Neural progenitor cell (in vitro differentiated cells): ENCODE results near the gene PSKH1. TPM values are rescaled to one million over a fixed set of nuclear protein-coding genes. Genes with fewer than 3 reads are reported as not detected.

Experiments
- DNase-seq: peaks from one replicate; pipeline ENCODE4 v3.0.0-alpha.2; 2016; ENCODE audit warnings: low spot score
- H2AFZ ChIP-seq: fragments of 200-600 bp; sonication (generic); replicated peaks from 2 replicates; pipeline ENCODE4 v1.6.1; 2016; ENCODE audit warnings: antibody characterized with exemption
- H3F3A ChIP-seq: fragments of 200-600 bp; sonication (generic); 2 replicates; pipeline ENCODE4 v1.6.1; 2016; ENCODE audit warnings: antibody characterized with exemption, low read depth
- H3K27ac ChIP-seq: fragments of 200-600 bp; sonication (generic); 2 replicates; pipeline ENCODE4 v1.5.1; 2016; ENCODE audit warnings: mild to moderate bottlenecking
- H3K27me3 ChIP-seq: fragments of 200-600 bp; sonication (generic); 2 replicates; pipeline ENCODE4 v1.6.1; 2016; ENCODE audit warnings: mild to moderate bottlenecking, moderate library complexity
- H3K36me3 ChIP-seq: fragments of 200-600 bp; sonication (generic); 2 replicates; pipeline ENCODE4 v1.5.1; 2016
- H3K4me1 ChIP-seq: fragments of 200-600 bp; sonication (generic); 2 replicates; pipeline ENCODE4 v1.6.1; 2016; ENCODE audit warnings: mixed run types
- H3K4me2 ChIP-seq: fragments of 200-600 bp; sonication (generic); 2 replicates; pipeline ENCODE4 v1.6.1; 2016
- H3K4me3 ChIP-seq: fragments of 200-600 bp; sonication (generic); 2 replicates; pipeline ENCODE4 v1.5.1; 2016
- H3K79me2 ChIP-seq: fragments of 200-600 bp; sonication (generic); 2 replicates; pipeline ENCODE4 v1.6.1; 2016; ENCODE audit warnings: low read depth
- H3K9ac ChIP-seq: fragments of 200-600 bp; sonication (generic); 2 replicates; pipeline ENCODE4 v1.6.1; 2016
- H3K9me3 ChIP-seq: fragments of 200-600 bp; sonication (generic); 2 replicates; pipeline ENCODE4 v1.5.1; 2016; ENCODE audit warnings: low read depth
- H4K20me1 ChIP-seq: fragments of 200-600 bp; sonication (generic); 2 replicates; pipeline ENCODE4 v1.6.1; 2016; ENCODE audit warnings: low read depth
- H3K27ac Mint-ChIP-seq: 3 replicates; pipeline ENCODE4 v1.8.0; 2021; ENCODE audit warnings: mixed read lengths
- H3K27me3 Mint-ChIP-seq: 2 replicates; pipeline ENCODE4 v1.8.0; 2022; ENCODE audit warnings: low read depth, mild to moderate bottlenecking, inconsistent platforms, moderate library complexity, mixed read lengths; ENCODE audit not compliant: insufficient read depth
- H3K36me3 Mint-ChIP-seq: 3 replicates; pipeline ENCODE4 v1.8.0; 2021; ENCODE audit warnings: mixed read lengths
- H3K4me1 Mint-ChIP-seq: 3 replicates; pipeline ENCODE4 v1.8.0; 2021; ENCODE audit warnings: mixed read lengths
- H3K4me3 Mint-ChIP-seq: 3 replicates; pipeline ENCODE4 v1.8.0; 2021; ENCODE audit warnings: mild to moderate bottlenecking, moderate library complexity, mixed read lengths
- H3K9me3 Mint-ChIP-seq: 3 replicates; pipeline ENCODE4 v1.8.0; 2020; ENCODE audit warnings: mixed read lengths
- CTCF ChIP-seq: fragments of 200-600 bp; sonication (generic); IDR thresholded peaks from 2 replicates; pipeline ENCODE4 v1.5.1; 2017; ENCODE audit warnings: antibody characterized with exemption, mild to moderate bottlenecking
- EZH2 ChIP-seq: fragments of 200-600 bp; sonication (generic); IDR thresholded peaks from 2 replicates; pipeline ENCODE4 v1.6.1; 2017; ENCODE audit warnings: antibody characterized with exemption, mild to moderate bottlenecking, moderate library complexity
- EZH2phosphoT487 ChIP-seq: fragments of 200-600 bp; sonication (generic); IDR thresholded peaks from 2 replicates; pipeline ENCODE4 v1.6.1; 2017; ENCODE audit warnings: antibody characterized with exemption
- total RNA-seq: library from RNA; depleted of rRNA; stranded (reverse); fragments of >200 nt; gene quantifications from 2 replicates; pipeline ENCODE4 v1.2.3, GENCODE V29; 2015; ENCODE audit warnings: low replicate concordance

Gene PSKH1
- total RNA-seq, 1 donor from 2014 or later = 13.1 TPM

GRCh38 chr16:67845291-67846062, 47.6 kb upstream of the PSKH1 start:
- peaks cover 38% of the 10 kb centered on the region for H3F3A ChIP-seq
- peaks cover 32% of the 10 kb centered on the region for H3K4me1 ChIP-seq
- H3K4me1 Mint-ChIP-seq = peaks cover 46% of the 10 kb centered on the region
- TF ChIP-seq EZH2 (no peak), CTCF (no peak), EZH2phosphoT487 (no peak)
- peak overlapping the region; percentile 86 for H3K4me3 Mint-ChIP-seq
- H2AFZ ChIP-seq = no peak overlapping the region
- H3K9ac ChIP-seq = peak overlapping the region; percentile 31
- H4K20me1 ChIP-seq = peaks cover 50% of the 10 kb centered on the region
- peaks cover 68% of the 10 kb centered on the region for H3K79me2 ChIP-seq
- H3K4me2 ChIP-seq = peak overlapping the region; percentile 91
- H3K36me3 ChIP-seq = no peaks in the 10 kb centered on the region
- H3K4me3 ChIP-seq = peak overlapping the region; percentile 99
- H3K9me3 Mint-ChIP-seq = no peaks in the 10 kb centered on the region
- no peaks in the 10 kb centered on the region for H3K27me3 Mint-ChIP-seq
- DNase-seq = no peak
- H3K27ac ChIP-seq = peak overlapping the region; percentile 69
- H3K36me3 Mint-ChIP-seq = peaks cover 10% of the 10 kb centered on the region
- peak overlapping the region; percentile 97 for H3K27ac Mint-ChIP-seq
- H3K9me3 ChIP-seq = no peaks in the 10 kb centered on the region
- no peaks in the 10 kb centered on the region for H3K27me3 ChIP-seq

GRCh38 chr16:67846063-67846319, 47.1 kb upstream of the PSKH1 start:
- Mint-ChIP-seq H3K27me3 (no peaks in the 10 kb centered on the region), H3K4me3 (peak overlapping the region; percentile 86), H3K9me3 (no peaks in the 10 kb centered on the region), H3K27ac (peak overlapping the region; percentile 97), H3K4me1 (peaks cover 46% of the 10 kb centered on the region), H3K36me3 (peaks cover 10% of the 10 kb centered on the region)
- no peak overlapping the region for H2AFZ ChIP-seq
- no peaks in the 10 kb centered on the region for H3K27me3 ChIP-seq
- no peaks in the 10 kb centered on the region for H3K36me3 ChIP-seq
- H3K9me3 ChIP-seq = no peaks in the 10 kb centered on the region
- H3K27ac ChIP-seq = peak overlapping the region; percentile 69
- TF ChIP-seq CTCF = no peak
- H3K4me2 ChIP-seq = peak overlapping the region; percentile 91
- H3F3A ChIP-seq = peaks cover 38% of the 10 kb centered on the region
- peak overlapping the region; percentile 99 for H3K4me3 ChIP-seq
- peak overlapping the region; percentile 31 for H3K9ac ChIP-seq
- no peak for DNase-seq
- peaks cover 32% of the 10 kb centered on the region for H3K4me1 ChIP-seq
- H4K20me1 ChIP-seq = peaks cover 55% of the 10 kb centered on the region
- H3K79me2 ChIP-seq = peaks cover 74% of the 10 kb centered on the region

- no peak for TF ChIP-seq CTCF
- Mint-ChIP-seq H3K9me3 (no peaks in the 10 kb centered on the region), H3K36me3 (peaks cover 10% of the 10 kb centered on the region), H3K4me3 (peak within 1 kb of the TSS; percentile 97), H3K27me3 (no peaks in the 10 kb centered on the region), H3K4me1 (peaks cover 42% of the 10 kb centered on the region), H3K27ac (peak within 1 kb of the TSS; percentile 97)
- Histone ChIP-seq H3K4me2 (peak within 1 kb of the TSS; percentile 91), H3K4me3 (peak within 1 kb of the TSS; percentile 99), H4K20me1 (peaks cover 60% of the 10 kb centered on the region), H3K27ac (peak within 1 kb of the TSS; percentile 79), H3K79me2 (peaks cover 79% of the 10 kb centered on the region), H3K4me1 (peaks cover 32% of the 10 kb centered on the region), H3K9ac (peak within 1 kb of the TSS; percentile 96), H3K9me3 (no peaks in the 10 kb centered on the region), H3K27me3 (no peaks in the 10 kb centered on the region), H3K36me3 (no peaks in the 10 kb centered on the region), H3F3A (peaks cover 34% of the 10 kb centered on the region), H2AFZ (no peak within 1 kb of the TSS)
- peak; percentile 99 for DNase-seq
Measured at GRCh38 chr16:67846320-67847063, 46.6 kb upstream of the PSKH1 start, which contains the start of gene NUTF2. Gene NUTF2, plus strand, starts transcription at chr16:67846933. Its CDS starts 18,198 bp downstream, at chr16:67865131.
